Left renal pelvis (tissue), 4 donors: ENCODE results near the gene GOLGA8F. TPM values are rescaled to one million over a fixed set of nuclear protein-coding genes. Genes with fewer than 3 reads are reported as not detected.
"Not testable (repeated sequence)": the region's sequence is repeated elsewhere in the genome, so short reads cannot be mapped to it uniquely, and the experiment has no call there.

ENCODE experiments used
- DNase-seq, 4 donors: peaks; one replicate each; pipeline ENCODE4 v3.0.0-alpha.2; 2013; ENCODE audit warnings: low read depth in 4 of 4, low spot score in 3 of 4
- polyA plus RNA-seq, 4 donors: library from polyadenylated mRNA; unstranded; fragments of 120-200 nt; gene quantifications; one replicate each; pipeline ENCODE4 v1.2.1, GENCODE V29; 2013; ENCODE audit not compliant: insufficient read length in 4 of 4

GOLGA8F gene
- polyA plus RNA-seq: under 1 TPM in 1 of 4 donors, not detected in 3; 0.31 TPM

DNA sequence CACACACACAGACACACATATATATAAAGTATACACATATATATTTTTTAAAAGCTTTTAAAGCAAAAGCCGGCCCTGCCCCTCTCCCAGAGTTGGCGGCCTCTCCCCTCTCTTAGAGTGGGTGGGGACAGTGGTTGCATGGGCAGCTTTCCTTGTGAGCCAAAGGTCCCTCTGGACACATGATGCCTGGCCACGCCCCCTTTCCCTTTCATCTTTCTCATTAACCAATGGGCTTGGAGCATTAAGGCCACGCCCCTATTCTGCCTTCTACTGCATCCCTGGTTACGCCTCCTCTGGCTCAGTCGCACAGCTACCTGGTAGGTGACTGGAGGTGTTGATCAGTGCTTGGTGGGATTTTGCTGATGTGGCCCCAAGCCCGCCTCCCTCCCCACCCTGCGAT lies at the start of gene GOLGA8F:
TSS of gene GOLGA8F (plus strand) at position 301 of the 400 bp plus-strand sequence. CDS start at position 399, 98 bp downstream.
- not testable (repeated sequence) for DNase-seq

GRCh38 chr15:28357984-28358383 lies 20.5 kb upstream of the GOLGA8F start, which contains the start of gene GOLGA6L24:
Gene GOLGA6L24 (minus strand): TSS chr15:28358084. CDS start chr15:28358023, 61 bp downstream.
- not testable (repeated sequence) for DNase-seq

DNA sequence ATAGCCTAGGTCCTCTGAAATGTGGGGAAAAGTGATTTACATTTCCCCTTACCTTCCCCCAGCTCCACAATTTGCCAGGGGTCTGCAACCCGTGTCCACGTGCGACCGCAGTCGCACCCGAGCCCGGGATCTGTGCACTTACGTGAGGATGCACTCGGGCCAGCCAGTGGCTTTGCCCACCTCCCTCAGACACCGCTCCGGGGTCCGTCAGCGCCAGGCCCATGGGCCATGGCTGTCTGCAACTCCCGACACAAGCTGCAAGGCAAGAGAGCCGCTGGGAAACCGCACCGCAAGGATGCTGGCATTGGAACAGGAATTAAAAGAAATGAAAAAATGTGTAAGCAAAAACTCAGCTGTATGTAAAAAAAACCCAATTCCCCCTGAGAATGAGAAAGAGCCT lies 13.0 kb upstream of the GOLGA8F start:
- DNase-seq: not testable (repeated sequence)

DNA sequence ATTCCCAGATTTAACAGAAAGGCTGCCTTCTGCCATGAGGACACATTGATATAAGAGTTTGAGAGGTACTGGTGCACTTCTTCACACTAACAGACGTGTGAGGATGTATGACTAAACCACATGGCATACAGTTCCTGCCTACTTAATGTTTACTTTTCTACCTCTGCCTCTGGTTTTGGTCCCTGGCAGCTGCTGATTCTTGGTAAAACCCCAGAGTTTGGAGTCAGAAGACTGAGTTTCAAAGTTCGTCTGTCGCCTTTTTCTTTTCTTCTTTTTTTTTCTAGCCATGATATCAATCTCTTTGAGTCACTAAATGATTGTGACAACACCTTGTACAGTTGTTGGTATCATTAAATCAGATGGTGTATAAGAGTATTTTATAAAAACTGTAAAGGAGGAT lies 1.6 kb downstream of the GOLGA8F start:
- DNase-seq: not testable (repeated sequence)

DNA sequence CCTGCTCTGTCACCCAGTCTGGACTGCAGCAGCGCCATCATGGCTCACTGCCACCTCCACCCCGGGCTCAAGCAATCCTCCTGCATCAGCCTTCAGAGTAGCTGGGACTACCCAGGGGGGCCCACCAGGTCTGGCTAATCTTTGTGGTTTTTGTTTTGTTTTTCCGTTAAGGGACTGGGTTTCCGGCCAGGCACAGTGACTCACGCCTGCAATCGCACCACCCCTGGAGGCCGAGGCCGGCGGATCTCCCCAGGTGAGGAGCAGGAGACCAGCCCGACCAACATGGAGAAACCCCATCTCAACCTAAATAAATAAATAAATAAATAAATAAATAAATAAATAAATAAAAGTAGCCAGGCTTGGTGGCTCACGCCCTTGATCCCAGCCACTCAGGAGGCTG lies 17.6 kb downstream of the GOLGA8F start:
- DNase-seq: not testable (repeated sequence)

DNA sequence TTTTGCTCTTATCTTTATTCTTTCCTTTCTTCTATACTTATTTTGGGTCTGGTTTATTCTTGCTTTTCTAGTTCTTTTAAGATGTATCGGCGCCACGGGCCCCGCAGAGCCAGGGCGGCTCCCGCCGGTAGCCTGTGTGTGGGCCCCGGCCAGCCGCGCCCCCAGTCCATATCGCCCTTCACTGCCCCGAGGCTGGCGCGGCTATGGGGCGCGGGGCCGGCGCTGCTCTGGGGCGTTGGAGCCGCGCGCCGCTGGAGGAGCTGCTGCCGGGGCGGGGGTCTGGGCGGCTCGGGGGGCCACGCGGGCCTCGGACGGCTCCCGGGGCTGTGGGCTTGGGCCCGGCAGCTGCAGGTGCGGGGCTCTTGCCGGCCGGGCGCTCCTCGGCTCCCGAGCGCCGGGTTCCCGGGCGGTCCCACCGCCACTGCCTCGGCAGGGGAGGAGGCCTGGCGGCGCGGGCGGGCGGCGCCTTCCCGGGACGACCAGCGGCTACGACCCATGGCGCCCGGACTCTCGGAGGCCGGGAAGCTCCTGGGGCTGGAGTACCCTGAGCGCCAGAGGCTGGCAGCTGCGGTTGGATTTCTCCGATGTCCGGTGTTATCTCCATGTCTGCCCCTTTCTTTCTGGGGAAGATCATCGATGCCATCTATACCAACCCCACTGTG lies 24.4 kb downstream of the GOLGA8F start:
- DNase-seq: not testable (repeated sequence)

- DNase-seq: not testable (repeated sequence)
These were observed 42.0 kb downstream of the GOLGA8F start for GRCh38 chr15:28420470-28420869.

- DNase-seq: not testable (repeated sequence)
These were observed 57.1 kb downstream of the GOLGA8F start for GRCh38 chr15:28435594-28435993.

Other genes with a start within 250 kb of the GOLGA8F start
- 10 to 100 TPM; 36.8 to 60.4 (median 45.5) TPM for gene HERC2, start 56.5 kb upstream of the GOLGA8F start, polyA plus RNA-seq
- gene GOLGA6L24, start 20.6 kb upstream of the GOLGA8F start, polyA plus RNA-seq: not detected
- gene GOLGA8G, start 154.3 kb downstream of the GOLGA8F start, polyA plus RNA-seq: under 1 TPM; 0.06 to 0.31 (median 0.13) TPM
- gene GOLGA6L25, start 174.9 kb downstream of the GOLGA8F start, polyA plus RNA-seq: not detected